ENCODE results near the gene MARCO. TPM values are rescaled to one million over a fixed set of nuclear protein-coding genes. Genes with fewer than 3 reads are reported as not detected.

Gene MARCO
- total RNA-seq, 4 donors from 2014 or later: 0.91 to 6.7 (median 1.6) TPM

DNA sequence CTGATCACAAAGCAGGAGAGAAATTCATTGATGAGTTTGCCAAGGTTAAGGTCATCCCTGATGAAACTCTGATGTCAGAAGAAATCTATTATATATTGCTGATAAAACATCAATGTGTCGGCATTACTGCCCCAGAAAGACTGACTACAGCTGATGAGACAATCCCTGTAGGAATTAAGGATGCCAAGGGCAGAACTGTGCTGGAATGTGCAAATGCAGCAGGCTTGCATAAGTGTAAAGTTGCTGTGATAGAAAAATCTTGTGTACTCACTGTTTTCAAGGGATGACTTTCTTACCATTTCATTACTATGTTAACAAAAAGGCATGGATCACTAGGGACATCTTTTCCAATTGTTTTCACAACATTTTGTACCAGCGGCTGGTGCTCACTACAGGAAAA lies 19.7 kb upstream of the MARCO start:
- no peak overlapping the region for H3K4me3 ChIP-seq (ENCODE audit: low read depth, poor library complexity, severe bottlenecking)
- no peak for DNase-seq (ENCODE audit: low spot score in 2 of 2)
- intact Hi-C loops (cut with DNase I; ENCODE audit: low total_unique reads): no loop called here
- WGBS, 2 donors: 63 to 74% methylated on average over 2 of the region's 2 CpGs
- TF ChIP-seq POLR2A (IDR thresholded peaks at IDR 0.05): no peak
- TF ChIP-seq, protein P1, sequence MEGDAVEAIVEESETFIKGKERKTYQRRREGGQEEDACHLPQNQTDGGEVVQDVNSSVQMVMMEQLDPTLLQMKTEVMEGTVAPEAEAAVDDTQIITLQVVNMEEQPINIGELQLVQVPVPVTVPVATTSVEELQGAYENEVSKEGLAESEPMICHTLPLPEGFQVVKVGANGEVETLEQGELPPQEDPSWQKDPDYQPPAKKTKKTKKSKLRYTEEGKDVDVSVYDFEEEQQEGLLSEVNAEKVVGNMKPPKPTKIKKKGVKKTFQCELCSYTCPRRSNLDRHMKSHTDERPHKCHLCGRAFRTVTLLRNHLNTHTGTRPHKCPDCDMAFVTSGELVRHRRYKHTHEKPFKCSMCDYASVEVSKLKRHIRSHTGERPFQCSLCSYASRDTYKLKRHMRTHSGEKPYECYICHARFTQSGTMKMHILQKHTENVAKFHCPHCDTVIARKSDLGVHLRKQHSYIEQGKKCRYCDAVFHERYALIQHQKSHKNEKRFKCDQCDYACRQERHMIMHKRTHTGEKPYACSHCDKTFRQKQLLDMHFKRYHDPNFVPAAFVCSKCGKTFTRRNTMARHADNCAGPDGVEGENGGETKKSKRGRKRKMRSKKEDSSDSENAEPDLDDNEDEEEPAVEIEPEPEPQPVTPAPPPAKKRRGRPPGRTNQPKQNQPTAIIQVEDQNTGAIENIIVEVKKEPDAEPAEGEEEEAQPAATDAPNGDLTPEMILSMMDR (IDR thresholded peaks at IDR 0.05): no peak

DNA sequence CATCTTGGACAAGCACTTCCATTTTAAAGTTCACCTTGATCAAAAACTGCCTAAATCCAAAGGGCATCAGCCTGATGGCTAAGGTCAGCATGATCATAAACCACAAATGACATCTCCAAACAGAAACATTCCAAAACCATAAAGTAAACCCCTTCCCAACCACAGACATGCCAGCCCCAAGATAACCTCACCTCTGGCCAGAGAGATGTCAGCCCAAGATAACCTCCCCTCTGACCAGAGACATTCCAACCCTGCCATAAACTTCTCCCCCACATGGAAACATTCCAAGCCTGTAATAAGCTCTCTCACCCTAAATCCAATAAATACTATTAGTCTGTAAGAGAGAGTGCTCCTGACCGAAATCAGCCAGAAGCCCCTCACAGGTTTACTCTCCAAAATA lies 18.6 kb upstream of the MARCO start:
- DNase-seq (ENCODE audit: low spot score in 2 of 2): no peak
- no peak for TF ChIP-seq POLR2A (IDR thresholded peaks at IDR 0.05)
- TF ChIP-seq, protein P1 (IDR thresholded peaks at IDR 0.05): no peak
- intact Hi-C loops (cut with DNase I; ENCODE audit: low total_unique reads): no loop called here
- H3K4me3 ChIP-seq (ENCODE audit: low read depth, poor library complexity, severe bottlenecking): no peak overlapping the region
- 72 to 84% methylated on average over 1 of the region's 1 CpG for WGBS, 2 donors

DNA sequence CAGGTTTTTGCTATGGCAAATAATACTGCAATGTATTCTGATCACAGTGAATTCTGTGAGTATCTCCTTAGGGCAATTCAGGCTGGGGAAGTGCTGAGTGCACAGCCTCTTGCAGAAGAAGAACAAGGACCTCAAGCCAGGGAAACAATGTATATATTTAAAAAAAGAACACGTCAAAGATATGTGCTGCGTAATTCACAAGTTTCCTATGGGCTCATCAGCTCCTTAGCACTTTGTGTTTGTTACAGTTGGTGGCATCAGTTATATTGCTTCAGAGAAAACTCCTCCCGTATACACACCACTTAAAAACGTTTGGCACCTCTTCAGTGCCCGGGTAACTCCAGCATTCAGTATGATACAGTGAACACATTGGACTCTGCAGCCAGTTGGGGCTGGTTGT lies 16.5 kb upstream of the MARCO start:
- H3K4me3 ChIP-seq (ENCODE audit: low read depth, poor library complexity, severe bottlenecking): no peak overlapping the region
- intact Hi-C loops (cut with DNase I; ENCODE audit: low total_unique reads): no loop called here
- no peak for DNase-seq (ENCODE audit: low spot score in 2 of 2)
- TF ChIP-seq POLR2A (IDR thresholded peaks at IDR 0.05): no peak
- TF ChIP-seq, protein P1 (IDR thresholded peaks at IDR 0.05): no peak
- 53 to 64% methylated on average over 5 of the region's 5 CpGs for WGBS, 2 donors

DNA sequence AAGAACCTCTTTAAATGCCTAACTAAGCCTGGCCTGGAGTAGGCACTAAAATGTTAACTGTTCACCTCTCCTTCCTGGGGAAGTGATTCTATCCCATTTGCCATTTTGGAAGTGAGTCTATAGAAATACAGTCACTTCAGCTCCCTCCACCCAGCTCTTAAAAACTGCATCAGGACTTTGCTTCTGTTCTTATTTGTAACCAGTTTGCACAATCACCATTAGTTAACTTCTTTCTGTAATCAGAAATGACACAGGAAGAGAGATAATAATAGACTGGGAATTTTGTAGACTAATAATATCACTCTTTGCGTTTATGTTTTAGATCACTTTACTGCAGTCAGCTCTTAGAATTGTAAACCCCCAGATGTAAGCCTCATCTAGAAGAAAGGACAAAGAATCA lies 16.0 kb upstream of the MARCO start:
- 27 to 38% methylated on average over 1 of the region's 1 CpG for WGBS, 2 donors
- DNase-seq (ENCODE audit: low spot score in 2 of 2): no peak
- no peak overlapping the region for H3K4me3 ChIP-seq (ENCODE audit: low read depth, poor library complexity, severe bottlenecking)
- intact Hi-C loops (cut with DNase I; ENCODE audit: low total_unique reads): no loop called here
- no peak for TF ChIP-seq POLR2A (IDR thresholded peaks at IDR 0.05)
- TF ChIP-seq, protein P1 (IDR thresholded peaks at IDR 0.05): no peak

DNA sequence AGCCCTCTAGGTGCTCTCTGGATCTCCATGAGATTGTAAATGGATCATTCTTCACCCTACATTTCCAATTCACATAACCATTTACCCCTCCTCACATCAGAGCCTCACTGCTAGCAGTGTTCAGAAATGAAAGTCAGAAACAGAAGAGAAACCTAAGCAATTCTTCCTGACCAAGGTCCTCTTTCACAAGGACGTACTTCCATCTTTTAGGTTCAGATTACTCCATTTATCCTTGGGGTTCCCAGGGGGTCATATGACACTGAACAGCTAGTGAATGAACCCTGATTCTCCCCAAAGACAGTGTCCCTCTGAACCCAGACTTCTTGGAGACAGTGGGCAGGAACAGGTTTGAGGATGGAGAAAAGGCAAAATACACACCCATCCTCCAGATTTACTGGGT lies 12.9 kb upstream of the MARCO start:
- WGBS, 2 donors: 72 to 82% methylated on average over 1 of the region's 1 CpG
- intact Hi-C loops (cut with DNase I; ENCODE audit: low total_unique reads): no loop called here

DNA sequence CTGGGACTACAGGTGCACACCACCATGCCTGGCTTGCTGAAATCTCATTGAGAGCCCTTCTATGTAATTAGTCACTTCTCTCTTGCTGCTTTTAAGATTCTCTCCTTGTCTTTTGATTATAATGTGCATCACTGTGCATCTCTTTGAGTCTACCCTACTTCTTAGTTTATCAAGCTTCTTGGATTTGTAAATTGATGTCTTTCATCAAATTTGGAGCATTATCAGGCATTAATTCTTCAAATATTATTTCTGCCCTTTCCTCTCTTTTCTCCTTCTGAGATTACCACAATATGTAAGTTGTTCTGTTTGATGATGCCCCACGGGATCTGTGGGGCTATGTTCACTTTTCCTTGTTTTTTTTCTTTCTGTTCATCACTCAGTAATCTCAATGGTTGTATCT lies 9.0 kb upstream of the MARCO start:
- intact Hi-C loops (cut with DNase I; ENCODE audit: low total_unique reads): no loop called here
- H3K4me3 ChIP-seq (ENCODE audit: low read depth, poor library complexity, severe bottlenecking): no peak overlapping the region
- TF ChIP-seq POLR2A (IDR thresholded peaks at IDR 0.05): no peak
- TF ChIP-seq, protein P1 (IDR thresholded peaks at IDR 0.05): no peak
- 48 to 58% methylated on average over 1 of the region's 1 CpG for WGBS, 2 donors
- DNase-seq (ENCODE audit: low spot score in 2 of 2): no peak

More for the DNA sequence above, 12.9 kb upstream of the MARCO start:
- TF ChIP-seq, protein P1 (IDR thresholded peaks at IDR 0.05): no peak
- no peak for TF ChIP-seq POLR2A (IDR thresholded peaks at IDR 0.05)
- DNase-seq (ENCODE audit: low spot score in 2 of 2): no peak
- H3K4me3 ChIP-seq (ENCODE audit: low read depth, poor library complexity, severe bottlenecking): no peak overlapping the region

All from lower leg skin (tissue), 4 donors.